Mesothelial cell of epicardium (in vitro differentiated cells): Measurements from ENCODE around the gene DDX49. TPM values are rescaled to one million over a fixed set of nuclear protein-coding genes. Genes with fewer than 3 reads are reported as not detected.

ENCODE experiments used
- DNase-seq, 2 experiments: peaks; one replicate each; pipeline ENCODE4 v3.0.0; 2021; ENCODE audit warnings: low spot score in 2 of 2; ENCODE audit not compliant: unreplicated experiment in 2 of 2
- H3K27ac Mint-ChIP-seq: 2 replicates; pipeline ENCODE4 v1.8.0; 2021; ENCODE audit warnings: mixed read lengths
- H3K27me3 Mint-ChIP-seq: 2 replicates; pipeline ENCODE4 v1.8.0; 2021; ENCODE audit warnings: low read depth, mixed read lengths
- H3K36me3 Mint-ChIP-seq: 2 replicates; pipeline ENCODE4 v1.8.0; 2021; ENCODE audit warnings: mixed read lengths
- H3K4me1 Mint-ChIP-seq: 2 replicates; pipeline ENCODE4 v1.8.0; 2021; ENCODE audit warnings: mixed read lengths
- H3K4me3 Mint-ChIP-seq: 2 replicates; pipeline ENCODE4 v1.8.0; 2021; ENCODE audit warnings: mild to moderate bottlenecking, moderate library complexity, mixed read lengths
- H3K9me3 Mint-ChIP-seq: 2 replicates; pipeline ENCODE4 v1.8.0; 2021; ENCODE audit warnings: mixed read lengths
- total RNA-seq: library from RNA; stranded (reverse); gene quantifications from 3 replicates; pipeline ENCODE4 v1.2.1, GENCODE V29; 2021
- TF ChIP-seq, protein P1 (sequence below): fragments of 200-600 bp; sonication (generic); IDR thresholded peaks from one replicate; pipeline ENCODE4 v1.5.0; 2021; ENCODE audit warnings: antibody characterized with exemption; ENCODE audit not compliant: unreplicated experiment

The DDX49 gene
- total RNA-seq, 1 donor from 2014 or later, result 46.1 TPM

DNA sequence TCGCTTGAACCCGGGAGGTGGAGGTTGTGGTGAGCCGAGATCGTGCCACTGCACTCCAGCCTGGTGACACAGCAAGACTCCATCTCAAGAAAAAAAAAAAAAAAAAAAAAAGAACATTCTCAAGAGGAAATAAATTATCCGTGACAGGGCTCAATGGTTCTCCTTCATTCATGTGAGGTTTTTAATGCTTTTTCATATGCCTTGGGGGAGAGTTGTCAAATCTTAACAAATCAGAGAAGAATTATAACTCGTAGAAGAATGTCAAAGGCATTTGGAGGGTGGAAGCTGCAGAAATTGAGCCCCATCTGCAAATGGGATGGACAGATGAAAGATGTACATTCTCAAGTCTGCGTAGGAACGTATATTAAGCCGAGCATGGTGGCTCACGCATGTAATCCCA lies 56.4 kb downstream of the DDX49 start:
- H3K4me1 Mint-ChIP-seq, result peaks cover 6% of the 10 kb centered on the region
- H3K9me3 Mint-ChIP-seq, result no peaks in the 10 kb centered on the region
- TF ChIP-seq, protein P1, sequence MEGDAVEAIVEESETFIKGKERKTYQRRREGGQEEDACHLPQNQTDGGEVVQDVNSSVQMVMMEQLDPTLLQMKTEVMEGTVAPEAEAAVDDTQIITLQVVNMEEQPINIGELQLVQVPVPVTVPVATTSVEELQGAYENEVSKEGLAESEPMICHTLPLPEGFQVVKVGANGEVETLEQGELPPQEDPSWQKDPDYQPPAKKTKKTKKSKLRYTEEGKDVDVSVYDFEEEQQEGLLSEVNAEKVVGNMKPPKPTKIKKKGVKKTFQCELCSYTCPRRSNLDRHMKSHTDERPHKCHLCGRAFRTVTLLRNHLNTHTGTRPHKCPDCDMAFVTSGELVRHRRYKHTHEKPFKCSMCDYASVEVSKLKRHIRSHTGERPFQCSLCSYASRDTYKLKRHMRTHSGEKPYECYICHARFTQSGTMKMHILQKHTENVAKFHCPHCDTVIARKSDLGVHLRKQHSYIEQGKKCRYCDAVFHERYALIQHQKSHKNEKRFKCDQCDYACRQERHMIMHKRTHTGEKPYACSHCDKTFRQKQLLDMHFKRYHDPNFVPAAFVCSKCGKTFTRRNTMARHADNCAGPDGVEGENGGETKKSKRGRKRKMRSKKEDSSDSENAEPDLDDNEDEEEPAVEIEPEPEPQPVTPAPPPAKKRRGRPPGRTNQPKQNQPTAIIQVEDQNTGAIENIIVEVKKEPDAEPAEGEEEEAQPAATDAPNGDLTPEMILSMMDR, result no peak
- DNase-seq, result no peak
- no peak overlapping the region for H3K27ac Mint-ChIP-seq
- peaks cover 22% of the 10 kb centered on the region for H3K27me3 Mint-ChIP-seq
- H3K36me3 Mint-ChIP-seq, result no peaks in the 10 kb centered on the region
- no peak overlapping the region for H3K4me3 Mint-ChIP-seq

Other genes with a start within 250 kb of the DDX49 start
- gene CRTC1, start 236.0 kb upstream of the DDX49 start, total RNA-seq, result 29.5 to 31.9 TPM (median 29.5 TPM) in 3 replicates
- 0.16 to 0.31 TPM (median 0.18 TPM) in 3 replicates for gene COMP, start 128.4 kb upstream of the DDX49 start, total RNA-seq
- 72.1 to 73.3 TPM (median 73.0 TPM) in 3 replicates for gene UPF1, start 87.8 kb upstream of the DDX49 start, total RNA-seq
- gene CERS1, start 23.6 kb upstream of the DDX49 start, total RNA-seq, result 8.5 to 9.4 TPM (median 8.8 TPM) in 3 replicates
- gene COPE, start 328 bp upstream of the DDX49 start, total RNA-seq, result 161 to 174 TPM (median 163 TPM) in 3 replicates
- 53.7 to 60.4 TPM (median 56.3 TPM) in 3 replicates for gene HOMER3, start 21.5 kb downstream of the DDX49 start, total RNA-seq
- 137 to 152 TPM (median 140 TPM) in 3 replicates for gene SUGP2, start 113.8 kb downstream of the DDX49 start, total RNA-seq
- gene ARMC6, start 113.9 kb downstream of the DDX49 start, total RNA-seq, result 25.5 to 28.2 TPM (median 25.8 TPM) in 3 replicates
- gene SLC25A42, start 144.3 kb downstream of the DDX49 start, total RNA-seq, result 21.2 to 22.1 TPM (median 21.2 TPM) in 3 replicates
- 45.5 to 48.4 TPM (median 46.5 TPM) in 3 replicates for gene TMEM161A, start 218.8 kb downstream of the DDX49 start, total RNA-seq